ENCODE data around the gene TAOK3. TPM values are rescaled to one million over a fixed set of nuclear protein-coding genes. Genes with fewer than 3 reads are reported as not detected.

The TAOK3 gene
- total and polyA plus RNA-seq, 2 of the 8 experiments (the other 6 are each of a cell fraction or from before 2014, with no cell fraction given), result 5.2 to 9.3 TPM

DNA sequence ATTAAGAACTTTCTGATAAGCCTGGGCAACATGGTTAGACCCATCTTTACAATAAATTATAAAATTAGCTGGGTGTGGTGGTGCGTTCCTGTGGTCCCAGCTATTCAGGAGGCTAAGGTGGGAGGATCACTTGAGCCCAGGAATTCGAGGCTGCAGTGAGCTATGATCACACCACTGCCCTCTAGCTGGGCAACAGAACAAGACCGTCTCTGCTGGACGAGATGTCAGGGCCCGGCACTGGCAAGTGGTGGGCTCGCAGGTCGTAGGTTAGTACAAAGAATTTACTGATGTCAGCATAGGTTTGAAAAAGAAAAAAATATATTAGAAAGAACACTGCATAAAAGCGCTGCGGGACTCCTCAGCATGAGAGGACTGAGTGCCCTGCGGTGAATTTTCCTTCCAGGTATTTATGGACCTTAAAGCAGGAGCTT, 253.2 kb downstream of the TAOK3 start:
- H3K4me3 ChIP-seq (ENCODE audit: extremely low read depth in 1 of 4, insufficient read depth in 2 of 4, low read depth in 3 of 4, low read length in 4 of 4), result peak overlapping the region in 1 of 4 experiments; percentile 41; a peak in 2 of 8 replicates
- CTCF ChIA-PET (ENCODE audit: partially characterized antibody), result interaction anchor here (0.6 to 8.2 kb wide), 12 partner anchors 9 to 259 kb away, joined by 3 to 39 read pairs (median 4); partner anchors contain the start of genes PEBP1, SUDS3 and VSIG10
- H3K23ac ChIP-seq (ENCODE audit: insufficient read length), result no peak overlapping the region
- H3K4ac ChIP-seq (replicated peaks; ENCODE audit: insufficient read length, low read depth, low read length), result peak overlapping the region; percentile 91
- H2AFZ ChIP-seq (ENCODE audit: low read length), result no peak overlapping the region
- POLR2A ChIA-PET (ENCODE audit: partially characterized antibody), result interaction anchor here (0.8 to 11.5 kb wide), 8 partner anchors 10 to 56 kb away, joined by 3 to 130 read pairs (median 9); partner anchors contain the start of genes PEBP1, VSIG10 and WSB2
- peak overlapping the region in 2 of 4 experiments; percentile 16 to 42; a peak in 4 of 7 replicates for H3K9ac ChIP-seq (replicated peaks in 1 of 4; ENCODE audit: extremely low read depth in 1 of 4, low read depth in 3 of 4, low read length in 3 of 4)
- peak overlapping the region; percentile 75; the same call in 1 of the 2 replicates for H3K18ac ChIP-seq (ENCODE audit: extremely low read depth, low read length)
- peak overlapping the region; percentile 45; the same call in 1 of the 2 replicates for H2AK5ac ChIP-seq (ENCODE audit: low read depth, low read length)
- no peaks in the 10 kb centered on the region for H3K79me2 ChIP-seq (ENCODE audit: control insufficient read depth in 1 of 2, insufficient read depth in 2 of 2, low read length in 2 of 2)
- peak overlapping the region; percentile 81 for H4K91ac ChIP-seq (replicated peaks; ENCODE audit: insufficient read length, low read length)
- FAIRE-seq, result no peak
- no peaks in the 10 kb centered on the region for H4K20me1 ChIP-seq (replicated peaks in 1 of 2; ENCODE audit: control insufficient read depth in 1 of 2, insufficient read depth in 2 of 2, low read length in 2 of 2)
- H3K56ac ChIP-seq (replicated peaks; ENCODE audit: insufficient read length, low read depth, low read length), result peak overlapping the region; percentile 74
- no peaks in the 10 kb centered on the region for H3K23me2 ChIP-seq (ENCODE audit: low read depth, low read length)
- peak overlapping the region; percentile 81 for H3K27ac ChIP-seq (ENCODE audit: low read depth, low read length)
- H2BK12ac ChIP-seq (ENCODE audit: low read depth, low read length), result peak overlapping the region; percentile 84; the same call in 1 of the 2 replicates
- H2BK5ac ChIP-seq (ENCODE audit: low read depth, low read length), result peak overlapping the region; percentile 94
- no peaks in the 10 kb centered on the region for H3K79me1 ChIP-seq (ENCODE audit: low read depth, low read length)
- no peak overlapping the region; the same call in 1 of the 2 replicates for H4K8ac ChIP-seq (ENCODE audit: extremely low read depth, insufficient read depth, low read length)
- 9% methylated on average over 10 of the region's 10 CpGs; no CpG with 5 or more reads in 1 of the 2 experiments for WGBS, 2 experiments (ENCODE audit: extremely low coverage in 1 of 2, insufficient coverage in 1 of 2, insufficient read length in 1 of 2, insufficient replicate concordance in 2 of 2, low coverage in 1 of 2, low lambda C conversion rate in 2 of 2, missing lambda C conversion rate in 1 of 2)
- H2BK15ac ChIP-seq (ENCODE audit: low read length), result no peak overlapping the region
- H2BK20ac ChIP-seq (ENCODE audit: low read length), result peak overlapping the region; percentile 89; the same call in 1 of the 2 replicates
- H3K27me3 ChIP-seq (replicated peaks in 1 of 4; ENCODE audit: control insufficient read depth in 3 of 4, extremely low read depth in 1 of 4, insufficient read depth in 3 of 4, low read length in 3 of 4), result no peaks in the 10 kb centered on the region
- peaks cover 2 to 12% (median 8%) of the 10 kb centered on the region in 4 experiments for H3K4me1 ChIP-seq (replicated peaks in 1 of 4; ENCODE audit: control insufficient read depth in 3 of 4, insufficient read depth in 4 of 4, low read length in 3 of 4)
- no peak overlapping the region for H3K14ac ChIP-seq (ENCODE audit: insufficient read length)
- peaks cover 0 to 8% (median 3%) of the 10 kb centered on the region in 4 experiments; a peak in 1 of 8 replicates for H3K36me3 ChIP-seq (ENCODE audit: control insufficient read depth in 2 of 4, insufficient read depth in 4 of 4, low read length in 3 of 4)
- H4K5ac ChIP-seq (ENCODE audit: insufficient read length, low read depth, low read length), result peak overlapping the region; percentile 45
- peak; percentile 65 to 76 for DNase-seq (ENCODE audit: low read depth in 1 of 2, low spot score in 2 of 2)
- H3K9me3 ChIP-seq (ENCODE audit: insufficient read depth in 2 of 2, low read depth in 1 of 2, low read length in 1 of 2), result peaks cover 0 to 8% of the 10 kb centered on the region in 2 experiments; a peak in 2 of 4 replicates
- peak overlapping the region; percentile 38 to 81 for H3K4me2 ChIP-seq (ENCODE audit: insufficient read depth in 1 of 2, low read depth in 2 of 2, low read length in 2 of 2)
- peak overlapping the region; percentile 72 for H2BK120ac ChIP-seq (replicated peaks; ENCODE audit: low read depth, low read length)
- TF ChIP-seq TEAD4 (IDR thresholded peaks at IDR 0.05; ENCODE audit: low read depth, low read length), result peak; percentile 72
- TF ChIP-seq BRCA1 (IDR thresholded peaks at IDR 0.05; ENCODE audit: low read depth, low read length), result no peak
- peak; percentile 20 to 56 (median 46); a peak in 3 of 4 replicates for TF ChIP-seq CTCF (IDR thresholded peaks at IDR 0.05; ENCODE audit: control extremely low read depth in 1 of 3, insufficient read depth in 1 of 3, low read depth in 1 of 3, low read length in 3 of 3)
- TF ChIP-seq YY1 (IDR thresholded peaks at IDR 0.05; ENCODE audit: low read depth, low read length), result no peak
- TF ChIP-seq SUZ12 (IDR thresholded peaks at IDR 0.05; ENCODE audit: low read length), result no peak
- no peak for TF ChIP-seq TAF1 (IDR thresholded peaks at IDR 0.05; ENCODE audit: low read depth, low read length)
- TF ChIP-seq CTBP2 (IDR thresholded peaks at IDR 0.05; ENCODE audit: borderline replicate concordance, insufficient read depth, insufficient read length, low read length), result no peak
- peak; percentile 90 for TF ChIP-seq KDM1A (IDR thresholded peaks at IDR 0.05; ENCODE audit: borderline replicate concordance, low read length)
- no peak for TF ChIP-seq RFX5 (IDR thresholded peaks at IDR 0.05; ENCODE audit: borderline replicate concordance, low read depth, low read length)
- no peak for TF ChIP-seq GABPA (IDR thresholded peaks at IDR 0.05; ENCODE audit: borderline replicate concordance, insufficient read depth, low read length)
